GM18867 (cell line): Measurements from ENCODE around the gene CABLES2.
"Not testable (repeated sequence)": the region's sequence is repeated elsewhere in the genome, so short reads cannot be mapped to it uniquely, and the experiment has no call there.

Experiments
- ATAC-seq: cut with Tn5 transposase; IDR thresholded peaks from one replicate; pipeline ENCODE4 v1.9.1; 2021; ENCODE audit warnings: mild to moderate bottlenecking, moderate library complexity; ENCODE audit not compliant: unreplicated experiment

CABLES2 gene

DNA sequence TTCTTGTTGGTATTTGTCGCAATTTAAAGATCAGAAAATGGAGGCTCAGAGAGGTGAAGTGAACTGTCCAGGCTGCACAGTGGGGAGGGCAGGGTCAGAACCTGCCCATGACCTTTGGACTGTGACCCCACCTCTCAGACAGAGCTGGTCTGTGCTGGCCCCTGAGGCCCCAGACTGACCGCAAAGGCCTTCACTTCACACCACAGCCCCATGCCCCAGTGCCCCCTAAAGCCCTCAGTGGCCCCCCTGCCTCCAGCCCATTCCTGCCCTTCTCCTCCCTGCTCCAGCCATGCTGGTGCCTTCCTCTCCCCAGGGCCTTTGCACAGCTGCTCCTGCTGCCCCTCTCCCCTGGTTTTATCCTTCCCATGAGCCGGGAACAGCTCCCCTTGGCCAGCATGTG lies 29.6 kb upstream of the CABLES2 start:
- ATAC-seq = no peak

DNA sequence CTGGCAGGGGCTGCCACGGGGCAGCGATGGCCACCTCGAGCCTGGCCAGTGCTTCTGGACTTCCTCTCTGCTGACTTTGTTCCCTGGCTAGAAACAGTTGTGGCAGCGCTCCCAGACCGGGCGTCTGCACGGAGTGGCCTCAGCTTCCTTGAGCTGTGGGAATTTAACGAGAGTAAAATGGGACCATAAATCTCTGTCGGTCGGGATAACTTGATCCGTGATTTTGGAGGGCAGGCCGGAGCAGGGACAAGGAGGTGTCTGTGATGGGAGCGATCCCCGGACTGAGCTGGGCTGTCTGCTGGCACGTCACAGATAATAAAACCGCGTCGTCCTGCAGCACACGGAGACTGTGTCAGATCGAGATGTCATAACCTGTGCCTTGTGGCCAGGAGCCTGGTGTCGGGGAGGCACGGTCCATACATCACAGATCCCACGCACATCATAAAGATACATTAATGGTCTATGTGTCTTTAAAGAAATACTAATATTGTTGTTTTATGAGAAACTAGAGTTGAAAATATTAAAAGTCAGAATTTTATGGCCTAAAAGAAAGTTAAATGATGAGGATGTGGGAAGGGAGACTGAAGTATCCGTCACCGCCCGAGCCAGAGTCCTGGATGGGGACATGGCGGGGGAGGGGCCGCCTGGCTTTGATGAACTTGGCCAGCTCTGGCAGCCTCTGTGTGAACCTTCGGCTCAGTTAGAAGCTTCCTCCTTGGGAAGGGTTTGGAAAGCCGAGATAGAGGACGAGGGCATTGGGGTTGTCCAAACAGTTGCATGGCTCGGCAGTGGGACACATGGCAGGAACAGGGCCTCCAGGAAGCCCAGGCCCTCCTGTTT lies 26.8 kb upstream of the CABLES2 start:
- no peak for ATAC-seq

DNA sequence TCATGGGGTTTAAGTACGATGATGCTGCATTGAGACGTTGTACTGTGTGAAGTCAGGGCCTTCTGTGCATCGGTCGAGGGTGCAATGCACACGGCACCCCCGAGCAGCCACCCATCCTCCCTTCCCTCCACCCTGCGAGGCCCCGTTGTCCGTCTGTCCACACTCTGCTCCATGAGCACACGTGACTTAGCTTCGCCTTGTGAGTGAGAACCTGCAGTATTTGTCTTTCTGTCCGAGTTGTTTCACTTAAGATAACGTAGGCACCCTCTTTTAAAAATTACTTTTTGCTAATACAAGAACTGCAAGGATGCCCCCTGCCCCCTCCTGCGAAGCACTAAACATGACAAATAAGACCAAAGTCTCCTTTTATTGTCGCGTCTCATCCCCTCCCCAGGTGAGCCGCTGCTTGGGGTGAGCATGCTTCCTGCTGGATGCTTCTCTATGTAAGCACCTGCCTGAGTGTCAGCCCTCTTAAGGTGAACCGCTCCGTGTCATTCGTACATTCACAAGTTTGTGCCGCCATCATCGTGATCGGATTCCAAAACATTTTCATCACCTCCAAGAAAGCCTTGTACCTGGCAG lies 23.9 kb upstream of the CABLES2 start:
- no peak for ATAC-seq

- no peak for ATAC-seq
Measured at GRCh38 chr20:62430311-62430853, 23.3 kb upstream of the CABLES2 start.

DNA sequence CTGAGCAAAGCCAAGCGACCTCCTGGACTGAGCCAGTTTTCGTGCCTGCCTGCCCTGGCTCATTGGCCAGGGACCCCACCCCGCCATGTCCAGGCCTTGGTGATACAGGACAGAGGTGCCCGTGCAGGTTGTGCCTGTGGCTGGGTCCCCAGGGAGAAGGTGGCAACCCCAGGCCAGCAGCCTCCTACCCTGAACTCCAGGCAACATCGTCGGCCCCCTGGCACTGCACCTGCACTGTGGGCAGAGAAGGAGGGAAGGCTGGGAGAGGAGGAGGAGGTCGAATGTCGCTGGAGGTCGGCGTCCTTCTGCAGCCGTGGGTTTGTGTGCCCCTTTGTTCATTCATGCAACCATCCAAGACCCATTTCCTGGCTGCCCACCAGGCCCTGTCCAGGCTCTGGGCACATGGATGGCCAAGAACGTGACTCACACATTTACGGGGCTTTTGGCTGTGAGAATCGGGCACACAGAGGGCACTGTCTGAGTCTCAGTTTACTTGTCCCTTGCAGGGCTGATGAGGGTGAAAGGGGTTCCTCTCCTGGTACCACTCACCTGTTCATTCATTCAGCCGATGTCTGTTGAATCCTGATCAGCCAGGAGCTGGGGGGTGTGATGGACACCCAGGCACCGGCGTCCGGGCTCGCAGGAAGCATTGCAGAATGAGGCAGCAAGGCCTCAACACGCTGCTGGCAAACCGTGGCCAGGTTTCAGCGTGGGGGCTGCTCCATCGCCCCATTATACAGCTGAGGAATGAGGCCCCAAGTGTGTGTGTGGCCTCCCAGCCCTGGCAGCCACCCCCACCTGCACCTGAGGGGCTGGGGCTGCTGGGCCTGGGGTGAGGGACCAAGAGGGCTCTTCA lies 22.6 kb upstream of the CABLES2 start:
- ATAC-seq = no peak

DNA sequence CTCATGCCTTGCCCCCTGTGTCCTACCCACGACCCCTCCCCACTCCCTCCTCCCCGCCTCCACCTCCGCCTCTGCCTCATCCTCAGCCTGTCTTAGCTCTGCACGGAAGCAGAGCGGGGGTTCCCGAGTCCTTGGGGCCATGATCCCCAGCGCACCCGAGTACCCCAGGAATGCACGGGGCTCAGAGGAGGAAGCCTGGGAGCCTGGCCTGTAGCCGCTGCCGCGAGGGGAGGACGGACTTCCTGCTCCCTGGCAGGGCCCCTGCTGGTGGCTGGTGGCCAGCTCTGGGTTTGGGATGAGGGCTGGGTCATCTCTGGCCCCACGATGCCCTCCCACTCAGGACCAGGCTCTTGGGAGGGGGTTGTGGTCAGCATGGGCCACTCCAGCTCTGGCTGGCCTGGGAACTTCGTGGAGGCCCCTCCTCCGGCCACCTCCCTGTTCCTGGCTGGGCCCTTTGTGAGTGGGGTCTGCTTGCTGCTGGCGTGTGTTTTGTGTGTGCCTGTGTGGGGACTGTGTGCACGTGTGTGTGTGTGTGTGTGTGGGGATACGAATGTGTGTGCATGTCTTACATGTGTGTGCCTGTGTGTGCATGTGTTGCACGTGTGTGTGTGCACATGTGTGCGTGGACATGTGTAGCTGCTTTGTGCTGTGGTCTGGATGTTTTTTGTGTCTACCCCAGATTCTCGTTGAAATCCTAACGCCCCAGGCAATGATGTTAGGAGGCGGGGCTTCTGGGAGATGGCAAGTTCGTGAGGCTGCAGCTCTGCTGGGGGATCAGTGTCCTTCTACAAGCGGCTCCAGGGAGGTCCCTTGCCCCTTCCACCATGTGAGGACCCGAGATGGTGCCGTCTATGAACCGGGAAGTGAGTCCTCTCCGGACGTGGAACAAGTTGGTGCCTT lies 21.6 kb upstream of the CABLES2 start:
- ATAC-seq = no peak

GRCh38 chr20:62428002-62428372 lies 20.9 kb upstream of the CABLES2 start:
- ATAC-seq = no peak

- ATAC-seq = no peak
Measured at GRCh38 chr20:62427172-62428001, 20.3 kb upstream of the CABLES2 start, which contains the start of gene RBBP8NL. RBBP8NL (minus strand) TSS chr20:62427539; CDS start chr20:62419647, 7,892 bp downstream.

GRCh38 chr20:62426699-62427131 lies 19.6 kb upstream of the CABLES2 start:
- ATAC-seq = no peak

DNA sequence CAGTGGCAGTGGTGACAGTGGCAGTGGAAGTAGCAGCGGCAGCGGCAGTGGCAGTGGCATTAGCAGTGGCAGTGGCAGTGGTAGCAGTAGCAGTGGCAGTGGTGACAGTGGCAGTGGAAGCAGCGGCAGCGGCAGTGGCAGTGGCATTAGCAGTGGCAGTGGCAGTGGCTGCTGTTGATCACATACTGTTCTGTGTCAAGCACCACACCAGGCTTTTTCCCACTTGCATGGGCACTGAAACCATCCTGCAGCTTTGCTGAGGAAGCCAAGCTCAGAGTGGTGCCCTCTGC lies 18.9 kb upstream of the CABLES2 start:
- not testable (repeated sequence) for ATAC-seq

GRCh38 chr20:62425281-62426058 lies 18.4 kb upstream of the CABLES2 start:
- no peak for ATAC-seq

- no peak for ATAC-seq
Measured at GRCh38 chr20:62424249-62425107, 17.4 kb upstream of the CABLES2 start.

DNA sequence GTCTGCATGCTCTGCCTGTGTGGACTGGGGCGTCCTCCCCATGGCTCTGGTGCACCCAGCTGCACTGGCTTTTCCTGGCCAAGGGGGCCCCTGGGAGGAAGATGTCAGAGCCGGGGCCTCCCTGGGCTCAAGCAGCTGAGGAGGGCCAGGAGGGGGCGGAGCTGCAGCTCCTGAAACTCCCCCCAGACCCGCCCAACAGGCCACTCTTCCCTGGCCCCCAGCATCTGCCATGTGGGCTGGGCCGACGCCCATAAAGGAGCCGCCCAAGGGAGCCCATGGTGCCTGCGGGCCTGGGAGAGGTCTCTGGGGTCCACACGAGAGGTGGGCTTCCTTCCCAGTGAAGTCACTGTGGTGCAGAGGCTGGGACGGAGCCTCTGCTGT lies 16.2 kb upstream of the CABLES2 start:
- ATAC-seq = no peak

DNA sequence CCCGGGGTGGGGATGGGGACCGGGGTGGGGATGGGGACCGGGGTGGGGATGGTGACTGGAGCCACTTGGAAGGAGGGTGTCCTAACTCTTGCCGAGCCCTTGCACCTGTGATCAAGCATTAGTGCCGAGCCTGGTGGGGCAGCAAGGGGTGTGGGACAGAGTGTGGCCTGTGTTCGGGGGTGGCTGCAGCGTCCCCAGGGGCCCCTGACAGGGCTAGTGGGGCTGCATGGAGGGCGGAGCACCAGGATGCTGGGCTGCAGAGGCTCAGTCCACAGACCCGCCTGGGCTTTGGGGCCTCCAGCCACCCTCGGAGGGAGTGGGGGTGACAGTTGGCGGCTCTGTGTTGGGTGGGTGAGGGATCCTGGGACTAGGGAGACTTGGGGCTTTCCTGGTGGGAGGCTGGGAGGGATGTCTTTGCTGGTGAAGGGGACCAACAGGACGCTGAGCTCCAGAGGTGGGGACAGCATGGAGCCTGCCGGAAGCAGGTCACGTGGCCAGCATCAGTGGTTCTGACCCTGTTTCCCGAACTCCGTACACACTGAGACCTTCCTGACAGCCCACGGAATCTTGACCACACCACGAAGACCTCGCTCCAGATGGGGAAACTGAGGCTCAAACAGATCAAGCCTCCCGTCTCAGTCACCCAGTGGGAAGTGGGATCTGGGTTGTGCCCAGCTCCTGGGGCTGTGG lies 15.7 kb upstream of the CABLES2 start:
- no peak for ATAC-seq

- ATAC-seq = no peak
Measured at GRCh38 chr20:62421716-62421990, 14.6 kb upstream of the CABLES2 start.

DNA sequence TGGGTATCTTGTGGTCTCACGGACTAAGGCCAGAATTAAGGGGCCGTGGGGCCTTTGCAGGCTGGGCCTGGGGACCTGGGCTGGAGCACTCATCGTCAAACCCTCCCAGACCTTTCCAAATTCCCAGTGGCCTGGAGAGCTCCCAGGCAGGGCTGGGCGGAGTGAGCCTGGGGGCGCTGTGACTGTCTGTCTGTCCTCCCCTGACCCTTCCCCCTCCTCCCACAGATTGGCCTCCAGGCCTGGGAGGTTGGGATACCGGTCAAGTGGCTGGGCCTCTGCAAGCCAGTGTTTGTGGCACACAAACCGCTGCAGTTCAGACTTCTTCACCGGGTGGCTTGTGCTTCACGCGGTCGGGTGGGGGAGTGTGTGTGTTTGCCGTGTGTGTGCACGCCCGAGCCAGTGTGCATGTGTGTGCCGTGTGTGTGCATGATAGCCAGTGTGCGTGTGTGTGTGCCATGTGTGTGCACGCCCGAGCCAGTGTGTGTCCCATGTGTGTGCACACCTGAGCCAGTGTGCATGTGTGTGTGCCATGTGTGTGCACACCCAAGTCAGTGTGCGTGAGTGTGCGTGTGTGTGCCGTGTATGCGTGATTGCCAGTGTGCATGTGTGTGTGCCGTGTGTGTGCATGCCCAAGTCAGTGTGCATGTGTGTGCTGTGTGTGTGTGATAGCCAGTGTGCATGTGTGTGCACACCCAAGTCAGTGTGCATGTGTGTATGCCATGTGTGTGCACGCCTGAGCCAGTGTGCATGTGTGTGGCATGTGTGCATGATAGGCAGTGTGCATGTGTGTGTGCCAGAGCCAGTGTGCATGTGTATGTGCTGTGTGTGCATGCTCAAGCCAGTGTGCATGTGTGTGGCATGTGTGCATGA lies 14.0 kb upstream of the CABLES2 start:
- no peak for ATAC-seq

GRCh38 chr20:62419759-62420158 lies 12.7 kb upstream of the CABLES2 start:
- ATAC-seq = no peak
